ENCODE measurements around the gene TGFBR3.
"Not testable (repeated sequence)": the region's sequence is repeated elsewhere in the genome, so short reads cannot be mapped to it uniquely, and the experiment has no call there.

The TGFBR3 gene

DNA sequence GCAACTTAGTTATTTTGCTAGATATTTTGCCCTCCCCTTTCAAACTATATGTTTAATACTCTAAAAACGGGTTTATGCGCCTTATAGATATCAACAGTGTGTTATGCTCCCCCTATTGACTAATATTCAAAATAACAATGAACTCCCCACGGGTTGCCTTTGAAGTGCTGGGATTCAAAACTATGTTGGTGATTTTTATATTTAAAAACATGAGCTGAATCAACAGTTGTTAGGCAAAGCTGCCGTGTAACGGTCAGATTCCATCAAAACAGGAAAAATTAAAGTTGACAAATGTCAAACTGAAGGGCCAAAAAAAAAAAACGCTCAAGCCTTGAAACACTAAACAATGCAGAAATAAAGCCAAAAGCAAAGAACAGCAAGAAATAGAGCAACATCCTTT lies 2.5 kb downstream of the TGFBR3 start:
- peak; percentile 29 to 48 (median 30) for DNase-seq

DNA sequence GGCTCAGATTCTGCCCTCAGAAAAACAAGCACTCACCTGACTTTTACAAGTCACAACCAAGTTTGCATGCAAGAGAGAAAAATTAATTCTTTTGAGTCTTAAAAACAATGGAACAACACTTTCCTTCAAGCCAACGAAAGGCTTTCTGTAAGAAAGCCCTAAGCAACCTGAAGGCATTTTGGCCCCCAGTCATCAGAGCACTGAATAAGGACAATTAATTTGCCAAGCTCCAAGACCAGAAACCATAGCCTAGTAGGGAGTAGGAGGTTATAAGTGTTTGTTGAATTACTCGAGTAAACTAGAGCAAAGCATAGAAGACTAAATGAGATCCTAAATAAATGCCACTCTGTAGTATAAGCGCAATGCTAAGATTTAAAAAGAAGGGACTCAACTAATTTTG lies 4.7 kb downstream of the TGFBR3 start:
- no peak for DNase-seq

DNA sequence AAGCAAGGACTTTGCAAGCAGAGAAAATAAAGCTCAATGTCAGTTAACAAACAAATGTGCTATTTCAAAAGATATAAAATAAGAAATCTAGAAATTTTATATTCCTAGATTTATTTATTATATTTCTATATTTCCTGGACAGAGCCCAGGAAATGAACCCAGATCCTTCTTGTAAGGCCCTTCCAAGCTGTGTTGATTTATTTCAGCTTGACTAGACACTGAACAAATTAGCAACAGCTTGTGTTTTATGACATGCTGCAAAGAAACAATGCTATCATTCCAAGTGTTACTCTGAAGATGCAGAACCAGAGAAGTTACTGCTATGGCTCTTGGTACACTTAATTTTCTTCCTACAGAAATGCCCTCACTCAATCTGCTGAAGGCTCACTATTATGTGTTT lies 6.2 kb downstream of the TGFBR3 start:
- no peak for DNase-seq

DNA sequence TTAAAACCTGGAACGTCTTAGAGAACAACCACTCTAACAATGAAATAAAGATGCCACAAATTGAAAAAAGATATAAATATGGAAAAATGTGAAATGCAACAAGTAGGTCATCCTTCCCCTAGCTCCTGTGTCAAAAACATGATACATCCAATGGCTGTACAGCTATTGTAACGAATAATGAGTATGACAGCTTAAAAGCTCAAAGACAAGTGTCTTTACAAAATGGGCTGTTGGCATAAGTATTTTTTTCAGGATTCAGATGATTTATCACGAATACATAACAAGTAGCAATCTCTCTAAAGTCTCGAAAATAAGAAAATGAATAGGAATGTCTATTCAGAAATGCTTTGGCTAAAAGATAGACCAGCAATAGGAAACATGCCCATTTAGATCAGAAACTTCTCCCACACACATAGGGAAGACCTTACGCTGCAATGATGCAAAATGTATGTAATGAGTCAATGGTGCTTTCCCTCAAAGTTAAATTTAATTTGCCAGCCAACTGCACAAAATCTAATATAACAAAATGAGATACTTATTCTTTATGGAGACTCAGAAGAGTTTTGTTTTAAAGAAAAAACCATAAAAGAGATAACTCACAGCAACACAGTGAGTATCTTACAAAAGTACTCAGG lies 8.3 kb downstream of the TGFBR3 start:
- peak; percentile 26 to 47 (median 39) for DNase-seq

DNA sequence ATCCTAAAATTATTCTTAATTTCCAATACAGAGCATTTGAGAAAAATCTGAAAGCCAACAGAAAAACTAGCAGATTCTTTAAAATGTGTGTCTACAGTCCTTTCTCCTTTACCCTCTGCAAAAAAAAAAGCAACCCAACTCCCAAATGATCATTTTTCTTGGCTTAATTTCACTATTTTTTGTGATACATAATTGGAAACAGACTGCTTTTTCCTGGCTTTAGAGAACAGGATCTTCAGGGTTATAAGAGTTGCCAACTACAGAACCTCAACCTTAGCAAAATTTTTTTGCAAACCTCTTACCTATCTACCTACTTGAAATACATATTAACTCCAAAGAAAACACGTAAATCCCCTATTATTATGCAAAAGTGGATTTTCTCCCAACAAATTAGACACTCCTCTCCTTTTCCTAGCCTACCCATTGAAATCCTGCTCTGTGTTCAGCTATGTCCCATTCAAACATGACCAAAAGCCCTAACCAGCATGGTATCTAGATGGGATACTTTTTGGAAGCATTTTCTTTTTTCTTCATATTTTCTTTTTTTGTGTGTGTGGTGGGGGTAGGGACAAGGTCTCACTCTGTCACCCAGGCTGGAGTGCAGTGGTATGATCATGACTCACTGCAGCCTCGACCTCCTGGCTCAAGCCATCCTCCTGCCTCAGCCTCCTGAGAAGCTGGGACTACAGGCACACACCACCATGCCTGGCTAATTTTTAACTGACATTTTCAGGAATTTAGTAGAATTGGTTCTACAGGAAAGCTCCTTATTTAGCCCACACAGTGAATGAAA lies 9.0 kb downstream of the TGFBR3 start:
- DNase-seq = no peak

DNA sequence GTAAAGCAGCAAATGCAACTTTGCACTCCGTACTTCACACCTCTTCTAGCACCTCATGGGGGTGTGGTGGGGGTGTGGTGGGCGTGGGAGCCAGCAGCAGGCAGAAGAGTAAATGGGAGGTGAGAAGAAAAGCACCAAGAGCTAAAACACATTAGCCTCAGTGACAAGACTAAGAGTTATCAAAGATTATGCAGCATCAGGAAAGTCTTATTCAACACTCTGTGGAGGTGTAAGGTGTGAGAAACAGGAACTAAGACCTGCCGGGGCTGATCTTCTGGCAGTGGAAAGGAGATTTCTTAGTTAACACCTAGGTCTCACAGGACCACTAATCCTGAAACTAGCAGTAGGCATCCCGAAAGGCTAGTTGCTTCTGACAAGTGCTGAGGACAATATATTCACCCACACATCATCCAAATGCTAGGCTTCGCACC lies 9.9 kb downstream of the TGFBR3 start:
- DNase-seq = no peak

DNA sequence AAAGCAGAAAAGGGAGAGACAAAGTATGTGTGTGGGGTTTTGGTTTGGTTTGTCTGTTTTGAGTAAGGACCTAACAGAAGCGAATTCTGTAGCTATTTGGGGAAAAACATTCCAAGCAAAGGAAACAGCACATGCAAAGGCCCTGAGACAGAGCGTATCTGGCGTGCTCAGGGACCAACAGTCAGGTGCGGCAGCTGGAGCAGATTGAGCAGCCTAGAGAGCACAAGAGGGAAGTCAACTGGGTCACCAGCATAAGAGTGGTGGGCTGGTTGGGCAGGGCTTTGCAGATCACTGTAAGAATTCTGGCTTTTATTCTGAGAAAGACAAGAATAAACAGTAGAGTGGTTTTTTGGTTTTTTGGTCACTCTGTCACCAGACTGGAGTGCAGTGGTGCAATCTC lies 11.8 kb downstream of the TGFBR3 start:
- DNase-seq = no peak

DNA sequence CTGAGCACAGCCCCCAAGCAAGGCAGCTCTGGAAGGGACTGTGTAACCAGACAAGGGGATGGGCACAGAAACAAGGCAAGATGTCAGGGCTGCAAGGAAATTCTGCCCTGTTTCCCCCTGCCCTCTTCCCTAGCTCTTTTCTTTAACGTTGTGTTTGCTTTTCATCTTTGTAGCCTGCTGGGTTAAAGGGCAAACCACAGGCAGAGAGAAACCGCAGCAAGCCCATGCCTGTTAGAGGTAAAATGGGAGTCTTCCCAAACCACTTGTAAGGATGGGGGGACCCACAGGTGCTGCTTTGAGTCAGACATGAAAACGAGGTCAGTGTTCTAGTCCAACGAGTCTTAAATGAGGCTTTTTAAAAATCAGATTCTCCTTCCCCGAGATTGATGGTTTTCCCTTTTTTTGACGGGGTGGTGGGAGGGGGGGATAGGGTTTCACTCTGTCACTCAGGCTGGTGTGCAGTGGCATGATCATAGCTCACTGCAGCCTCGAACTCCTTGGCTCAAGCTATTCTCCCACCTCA lies 13.3 kb downstream of the TGFBR3 start:
- DNase-seq = no peak

DNA sequence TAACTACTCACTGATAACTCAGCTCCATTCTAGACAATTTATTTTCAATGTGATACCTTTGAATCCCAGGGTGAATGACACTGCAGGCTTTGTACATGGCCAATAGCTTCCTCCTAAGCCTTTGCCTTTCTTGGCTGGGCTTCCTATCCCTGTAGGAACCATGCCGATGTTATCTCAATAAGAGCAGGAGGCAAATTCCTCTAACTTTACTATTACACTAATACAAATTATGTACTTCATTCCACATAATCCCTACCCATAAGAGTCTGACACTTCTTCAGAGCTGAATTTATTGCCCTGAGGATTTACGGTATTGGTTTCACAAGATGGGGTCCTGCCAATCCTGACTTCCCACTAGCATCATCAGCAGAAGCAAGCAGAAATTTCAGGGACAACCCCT lies 14.0 kb downstream of the TGFBR3 start:
- no peak for DNase-seq

DNA sequence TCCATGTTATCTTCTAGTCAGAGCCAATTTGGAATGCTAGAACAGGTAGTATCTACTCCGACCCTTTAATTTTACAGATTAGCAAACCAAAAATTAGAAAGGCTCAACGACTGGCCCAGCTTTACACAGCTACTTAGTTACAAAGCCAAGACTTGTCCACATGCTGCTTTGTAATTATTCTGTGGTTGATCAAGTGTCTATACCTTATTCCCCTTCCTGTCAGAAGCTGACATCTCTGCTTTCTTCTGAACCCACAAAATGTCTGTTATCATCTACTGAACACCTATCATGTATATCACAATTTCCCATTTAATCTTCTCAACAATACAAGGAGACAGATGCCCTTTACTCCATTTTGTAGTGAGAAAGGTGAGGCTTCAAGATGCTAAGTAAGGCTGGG lies 15.6 kb downstream of the TGFBR3 start:
- no peak for DNase-seq

DNA sequence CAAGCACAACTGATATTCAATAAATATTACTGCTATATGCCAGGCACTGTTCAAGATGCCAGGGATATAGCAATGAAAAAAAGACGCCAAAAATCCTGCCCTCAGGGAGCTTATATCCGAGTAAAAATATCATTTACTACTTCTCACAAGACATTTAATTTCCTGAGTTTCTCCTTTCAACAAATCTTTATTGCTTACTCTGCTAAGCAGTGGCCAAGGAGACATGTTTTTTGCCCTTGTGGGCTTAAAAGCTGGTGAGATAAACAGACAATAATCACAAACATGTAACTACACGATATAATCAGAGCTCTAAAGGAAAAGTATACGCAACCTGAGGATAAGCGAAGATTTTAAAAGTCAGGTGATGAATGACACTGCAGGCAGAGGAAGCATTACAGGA lies 19.5 kb downstream of the TGFBR3 start:
- no peak for DNase-seq

DNA sequence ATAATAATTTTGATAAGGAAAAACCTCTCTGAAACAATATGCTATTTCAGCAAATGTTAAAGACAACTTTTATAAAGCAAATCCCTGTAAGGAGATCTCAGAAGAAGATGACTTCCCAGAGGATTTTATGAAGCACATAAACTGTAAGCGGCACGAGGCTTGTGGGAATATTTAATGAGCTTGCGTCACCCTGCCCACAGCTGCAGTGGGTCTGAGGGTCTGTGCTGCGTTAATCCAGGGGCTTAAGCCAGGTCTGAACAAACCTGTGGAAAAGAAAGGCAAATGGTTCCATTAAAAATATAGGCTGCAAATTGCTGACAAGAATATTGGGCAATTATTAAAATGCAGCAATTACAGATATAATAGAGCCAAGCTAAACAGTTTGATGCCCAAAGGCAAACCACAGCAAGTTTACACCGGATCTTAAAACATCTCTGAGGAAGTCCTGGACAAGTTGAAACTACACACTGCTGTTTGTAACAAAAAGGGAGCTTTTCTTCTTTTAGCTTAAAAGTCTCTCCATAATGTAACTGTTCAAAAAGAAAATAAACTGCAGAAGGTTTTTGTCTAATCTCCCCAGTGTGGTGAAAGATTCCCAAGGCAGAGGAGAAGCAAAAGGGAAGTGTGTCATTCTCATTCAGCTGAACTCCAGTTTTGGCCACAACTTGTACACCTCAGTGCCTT lies 21.8 kb downstream of the TGFBR3 start:
- DNase-seq = no peak

DNA sequence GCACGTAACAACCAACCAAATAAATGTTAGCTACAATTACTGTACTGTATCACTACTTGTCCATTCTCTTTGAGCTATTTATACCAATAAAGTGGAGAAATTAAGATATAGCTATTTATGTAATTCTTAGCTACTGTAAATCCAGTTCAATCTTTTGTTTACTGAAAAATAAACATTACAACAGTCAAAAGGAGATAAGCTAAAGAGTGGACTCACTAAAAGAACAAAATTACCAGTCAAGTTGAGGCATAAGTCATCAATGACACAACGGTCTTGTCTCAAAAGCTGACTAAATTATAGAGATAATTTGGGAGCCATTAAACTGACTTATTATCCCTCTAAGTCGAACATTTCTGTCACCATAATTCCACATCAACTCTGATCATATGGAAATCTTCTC lies 22.5 kb downstream of the TGFBR3 start:
- DNase-seq = no peak

DNA sequence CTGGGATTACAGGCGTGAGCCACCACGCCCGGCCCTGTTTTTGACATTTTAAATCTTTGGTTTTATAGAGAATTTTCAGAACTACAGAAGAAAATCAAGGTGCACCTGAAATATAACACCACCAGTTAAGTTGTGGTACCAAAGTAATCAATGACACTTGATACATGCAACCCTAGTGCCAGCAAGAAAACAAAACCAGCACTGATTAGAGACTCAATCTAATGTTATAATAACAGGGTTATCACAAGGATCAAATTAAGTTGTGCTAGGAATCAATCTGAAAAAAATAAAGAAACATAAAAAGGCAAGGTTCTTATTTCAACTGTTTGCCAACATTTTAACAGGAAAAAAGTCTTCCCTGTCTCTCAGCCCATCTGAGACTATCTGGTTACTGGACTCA lies 23.8 kb downstream of the TGFBR3 start:
- DNase-seq = no peak

DNA sequence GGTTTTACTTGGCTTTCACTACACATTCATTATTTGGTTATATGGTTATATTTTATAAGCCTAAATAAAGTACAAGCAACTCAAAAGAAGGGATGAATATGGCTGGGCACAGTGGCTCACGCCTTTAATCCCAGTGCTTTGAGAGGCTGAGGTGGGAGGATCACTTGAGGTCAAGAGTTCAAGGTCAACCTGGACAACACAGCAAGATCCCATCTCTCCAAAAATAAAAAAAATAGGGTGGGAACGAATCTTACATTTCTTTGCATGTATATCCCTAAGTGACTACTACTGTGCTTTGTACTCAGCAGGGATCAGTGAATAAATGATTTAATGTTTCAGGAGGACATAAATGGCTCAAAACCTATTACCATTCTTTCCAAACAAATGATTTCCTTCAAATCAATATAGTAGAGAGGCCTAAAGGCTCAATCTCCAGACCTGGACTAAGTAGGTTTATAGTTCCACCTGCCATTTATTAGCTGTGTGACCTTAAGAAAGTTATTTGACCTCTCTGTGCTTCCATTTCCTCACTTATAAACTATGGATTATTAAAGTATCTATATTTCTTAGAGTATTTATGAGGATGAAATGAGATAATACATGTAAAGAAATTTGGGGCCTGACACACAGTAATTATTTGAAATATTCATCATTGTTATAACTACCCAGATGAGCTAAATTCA lies 28.3 kb downstream of the TGFBR3 start:
- no peak for DNase-seq

DNA sequence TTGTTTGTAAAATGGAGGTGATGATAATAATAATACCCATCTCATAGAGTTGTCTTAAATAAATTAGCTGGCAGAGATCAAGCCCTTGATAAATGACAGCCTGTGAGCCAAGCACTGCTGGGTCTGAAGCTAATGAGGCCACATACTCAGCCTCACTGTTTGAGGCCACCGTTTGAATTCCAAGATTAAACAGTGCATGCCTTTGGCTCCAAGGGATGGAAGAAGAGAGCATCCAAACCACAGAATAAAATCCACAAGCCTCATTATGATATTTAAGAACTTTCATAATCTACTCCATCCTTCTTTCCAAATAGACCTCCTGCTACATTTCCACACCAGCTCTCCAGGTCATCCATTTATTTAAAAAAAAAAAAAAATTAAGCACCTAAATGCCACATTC lies 29.0 kb downstream of the TGFBR3 start:
- DNase-seq = no peak

DNA sequence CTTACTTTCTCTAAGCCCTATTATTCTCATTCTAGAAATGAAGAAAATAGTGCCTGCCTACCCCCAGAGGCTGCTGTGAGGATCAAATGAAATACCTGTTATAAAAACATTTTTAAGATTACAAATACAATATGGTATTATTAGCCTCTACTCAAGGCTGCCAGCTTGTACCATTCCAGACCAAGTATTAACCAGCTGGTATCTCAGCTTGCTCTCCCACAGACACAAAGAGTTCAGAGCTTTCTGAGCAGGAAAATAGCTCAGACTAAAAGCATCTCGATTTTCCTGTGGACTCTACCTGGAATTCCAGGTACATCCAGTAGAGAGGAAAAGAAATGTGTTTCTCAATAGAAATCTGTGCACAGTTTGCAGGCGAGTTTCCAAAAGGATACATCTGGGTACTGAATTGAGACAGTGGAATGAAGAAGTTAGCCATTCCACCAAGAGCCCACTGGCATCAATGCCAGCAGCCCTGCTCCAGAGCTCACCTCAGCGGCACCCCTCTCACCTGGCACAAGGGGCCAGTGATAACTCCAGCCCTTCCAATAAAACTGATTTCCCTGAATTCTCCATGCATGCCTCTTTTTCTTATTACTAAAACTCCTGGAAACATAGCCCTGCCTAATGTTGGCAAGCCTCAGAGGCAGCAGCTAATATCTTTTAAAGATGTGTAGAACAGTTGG lies 31.0 kb downstream of the TGFBR3 start:
- DNase-seq = no peak

DNA sequence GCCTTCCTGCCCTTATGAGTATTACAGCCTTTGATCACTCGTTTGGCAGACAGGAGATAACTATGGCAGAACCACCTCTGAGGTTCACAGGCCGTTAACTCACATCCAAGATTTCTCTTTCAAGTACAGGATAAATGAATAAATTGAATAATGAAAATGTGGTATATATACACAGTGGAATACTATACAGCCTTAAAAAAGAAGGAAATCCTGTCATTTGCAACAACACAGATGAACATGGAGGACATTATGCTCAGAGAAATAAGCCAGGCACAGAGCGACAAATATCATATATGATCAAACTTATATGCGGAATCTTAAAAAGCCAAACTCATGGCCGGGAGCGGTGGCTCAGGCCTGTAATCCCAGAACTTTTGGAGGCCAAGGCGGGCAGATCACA lies 32.6 kb downstream of the TGFBR3 start:
- DNase-seq = no peak

DNA sequence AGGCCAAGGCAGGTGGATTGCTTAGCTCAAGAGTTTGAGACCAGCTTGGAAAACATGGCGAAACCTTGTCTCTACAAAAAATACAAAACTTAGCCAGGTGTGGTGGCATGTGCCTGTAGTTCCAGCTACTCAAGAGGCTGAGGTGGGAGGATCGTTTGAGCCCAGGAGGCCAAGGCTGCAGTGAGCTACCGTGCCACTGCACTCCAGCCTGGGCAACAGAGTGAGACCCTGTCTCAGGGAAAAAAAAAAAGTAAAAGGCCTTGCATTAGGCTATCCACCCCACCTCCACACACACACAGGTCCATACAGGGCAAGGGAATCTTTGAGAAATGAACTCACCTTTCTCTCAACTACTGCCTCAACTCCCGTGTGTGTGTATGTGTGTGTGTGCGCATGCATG lies 33.9 kb downstream of the TGFBR3 start:
- not testable (repeated sequence) for DNase-seq

DNA sequence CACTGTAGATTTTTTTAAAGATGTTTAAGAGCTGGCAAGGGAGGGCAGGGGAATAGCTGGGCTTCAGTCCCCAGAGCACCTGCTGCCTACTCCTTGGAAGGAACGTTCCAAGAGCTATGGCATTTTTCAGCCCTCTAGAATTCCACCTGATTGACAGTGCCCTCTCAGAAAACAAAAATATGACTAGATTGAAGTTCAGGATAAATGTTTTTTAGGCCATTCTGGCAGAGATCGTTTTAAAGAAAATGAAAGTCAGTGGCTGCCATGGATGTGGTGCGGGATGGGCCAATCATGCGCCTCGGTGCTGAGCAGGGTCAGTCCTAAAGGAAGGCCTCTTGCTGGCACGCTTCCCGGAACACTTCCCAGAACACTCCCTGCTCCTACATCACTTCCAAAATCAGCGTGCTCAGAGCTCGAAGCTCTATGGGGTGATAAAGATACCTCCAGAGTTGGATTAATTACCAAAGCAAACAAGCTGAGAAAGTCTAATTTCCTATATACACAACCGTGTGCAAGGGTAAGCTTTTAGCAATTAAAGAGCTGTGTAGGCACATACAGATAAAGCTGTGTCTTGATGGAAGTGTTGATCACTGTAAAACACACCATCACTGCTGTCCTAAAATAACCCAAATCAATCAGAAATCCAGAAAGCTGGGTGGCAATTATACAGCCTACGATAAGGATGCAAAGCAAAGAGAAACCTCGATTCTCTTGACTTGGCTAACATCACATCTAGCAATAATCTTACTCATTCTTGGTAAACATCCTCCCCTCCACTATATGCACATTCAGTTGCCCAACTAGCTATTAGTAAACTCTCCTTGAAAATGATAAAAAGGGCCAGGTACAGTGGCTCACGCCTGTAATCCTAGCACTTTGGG lies 34.6 kb downstream of the TGFBR3 start:
- no peak for DNase-seq

DNA sequence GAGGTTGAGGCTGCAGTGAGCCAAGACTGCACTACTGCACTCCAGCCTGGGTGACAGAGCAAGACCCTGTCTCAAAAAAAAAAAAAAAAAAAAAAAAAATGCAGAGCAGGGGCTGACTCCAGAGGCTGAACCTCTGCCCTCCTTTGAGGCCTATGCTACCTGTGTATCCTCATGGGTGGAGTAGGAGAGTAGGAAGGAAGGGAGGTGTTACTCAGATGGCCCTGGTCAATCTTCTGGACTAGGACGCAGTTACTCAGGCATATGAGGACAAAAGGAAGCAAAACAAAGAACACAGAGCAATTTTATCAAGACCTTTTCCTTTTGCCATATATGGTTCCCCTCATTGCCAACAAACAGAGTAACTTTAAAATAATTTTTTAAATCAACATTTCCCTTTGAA lies 35.2 kb downstream of the TGFBR3 start:
- no peak for DNase-seq

DNA sequence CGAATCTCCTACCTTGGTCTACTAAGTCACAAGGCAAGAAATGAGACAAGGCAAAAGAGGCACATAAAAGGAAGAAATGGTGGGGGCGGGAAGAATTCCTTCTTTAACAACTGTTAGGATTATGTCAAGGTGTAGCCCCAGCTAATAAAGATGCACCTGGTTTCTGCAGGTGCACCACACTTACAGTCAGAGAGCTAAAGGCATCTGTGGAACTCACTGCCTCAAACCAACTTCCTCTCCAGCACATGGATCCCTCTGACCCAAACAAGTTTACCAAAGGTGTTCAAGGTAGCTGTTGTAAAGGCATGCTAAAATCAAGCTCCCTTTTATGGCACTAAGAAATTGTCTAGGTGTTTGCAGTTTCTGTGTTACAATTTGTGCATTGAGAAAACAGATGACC lies 38.1 kb downstream of the TGFBR3 start:
- no peak for DNase-seq
